Colonic mucosa (tissue), 4 donors: Measurements from ENCODE around the gene CBR3. TPM values are rescaled to one million over a fixed set of nuclear protein-coding genes. Genes with fewer than 3 reads are reported as not detected.

Source experiments
- DNase-seq: peaks from one replicate; pipeline ENCODE4 v3.0.0-alpha.2; 2020
- H3K27ac ChIP-seq: fragments of 200-600 bp; one replicate; pipeline ENCODE4 v1.8.0; 2021
- H3K27me3 ChIP-seq: fragments of 200-600 bp; one replicate; pipeline ENCODE4 v1.8.0; 2021
- H3K36me3 ChIP-seq: fragments of 200-600 bp; one replicate; pipeline ENCODE4 v1.8.0; 2021
- H3K4me1 ChIP-seq: fragments of 200-600 bp; one replicate; pipeline ENCODE4 v1.8.0; 2021; ENCODE audit warnings: mild to moderate bottlenecking
- H3K4me3 ChIP-seq: fragments of 200-600 bp; one replicate; pipeline ENCODE4 v1.8.0; 2021
- H3K9ac ChIP-seq, 2 donors: one replicate each; pipeline ENCODE4 v1.7.0; 2013; ENCODE audit warnings: control low read depth in 2 of 2, low read depth in 2 of 2, low read length in 2 of 2
- H3K9me3 ChIP-seq: fragments of 200-600 bp; one replicate; pipeline ENCODE4 v1.8.0; 2021
- intact Hi-C: fragments of 100-400 bp; cut with DNase I; formaldehyde crosslinking; loops from one replicate; pipeline ENCODE4 v1.14.1; 2022
- total RNA-seq, 2 donors: library from RNA; stranded (reverse); fragmentation: NEBNext Ultra II Directional in 1 of 2; extraction: Animal tissue kit (Norgen Biotek cat#: 25700) in 1 of 2; gene quantifications; one replicate each; pipeline ENCODE4 v1.2.1, GENCODE V29; 2021
- TF ChIP-seq, protein P1 (sequence below): fragments of 200-600 bp; IDR thresholded peaks from one replicate; pipeline ENCODE4 v1.8.0; 2022; ENCODE audit warnings: antibody characterized with exemption, mild to moderate bottlenecking
- donor health status: healthy.
- donor health status: DM: no; HTN: no; CAD: no.
- donor health status: DM: no; HTN: no; CAD: no.

CBR3 gene
- total RNA-seq, 2 donors from 2014 or later: 2.2 TPM

- DNase-seq: no peak
Measured at GRCh38 chr21:36100971-36101641, 33.8 kb upstream of the CBR3 start.

GRCh38 chr21:36103434-36103833 is 31.4 kb upstream of the CBR3 start:
- no peaks in the 10 kb centered on the region for H3K27me3 ChIP-seq
- no peak overlapping the region for H3K27ac ChIP-seq
- H3K4me3 ChIP-seq: no peak overlapping the region
- no peak for DNase-seq
- H3K9ac ChIP-seq: no peak overlapping the region
- TF ChIP-seq, protein P1, sequence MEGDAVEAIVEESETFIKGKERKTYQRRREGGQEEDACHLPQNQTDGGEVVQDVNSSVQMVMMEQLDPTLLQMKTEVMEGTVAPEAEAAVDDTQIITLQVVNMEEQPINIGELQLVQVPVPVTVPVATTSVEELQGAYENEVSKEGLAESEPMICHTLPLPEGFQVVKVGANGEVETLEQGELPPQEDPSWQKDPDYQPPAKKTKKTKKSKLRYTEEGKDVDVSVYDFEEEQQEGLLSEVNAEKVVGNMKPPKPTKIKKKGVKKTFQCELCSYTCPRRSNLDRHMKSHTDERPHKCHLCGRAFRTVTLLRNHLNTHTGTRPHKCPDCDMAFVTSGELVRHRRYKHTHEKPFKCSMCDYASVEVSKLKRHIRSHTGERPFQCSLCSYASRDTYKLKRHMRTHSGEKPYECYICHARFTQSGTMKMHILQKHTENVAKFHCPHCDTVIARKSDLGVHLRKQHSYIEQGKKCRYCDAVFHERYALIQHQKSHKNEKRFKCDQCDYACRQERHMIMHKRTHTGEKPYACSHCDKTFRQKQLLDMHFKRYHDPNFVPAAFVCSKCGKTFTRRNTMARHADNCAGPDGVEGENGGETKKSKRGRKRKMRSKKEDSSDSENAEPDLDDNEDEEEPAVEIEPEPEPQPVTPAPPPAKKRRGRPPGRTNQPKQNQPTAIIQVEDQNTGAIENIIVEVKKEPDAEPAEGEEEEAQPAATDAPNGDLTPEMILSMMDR: no peak
- no peaks in the 10 kb centered on the region for H3K4me1 ChIP-seq
- no peaks in the 10 kb centered on the region for H3K9me3 ChIP-seq
- H3K36me3 ChIP-seq: no peaks in the 10 kb centered on the region
- intact Hi-C loops: loop anchor here (10.0 kb wide), 1 partner anchor 49 kb away; no protein-coding TSS in a partner anchor

More at GRCh38 chr21:36100971-36101641, 33.8 kb upstream of the CBR3 start:
- no peaks in the 10 kb centered on the region for H3K4me1 ChIP-seq
- intact Hi-C loops: loop anchor here (10.0 kb wide), 1 partner anchor 46 kb away; no protein-coding TSS in a partner anchor
- no peak overlapping the region for H3K27ac ChIP-seq
- no peaks in the 10 kb centered on the region for H3K9me3 ChIP-seq
- TF ChIP-seq, protein P1: no peak
- H3K36me3 ChIP-seq: no peaks in the 10 kb centered on the region
- H3K9ac ChIP-seq: no peak overlapping the region
- no peaks in the 10 kb centered on the region for H3K27me3 ChIP-seq
- H3K4me3 ChIP-seq: no peak overlapping the region

DNA sequence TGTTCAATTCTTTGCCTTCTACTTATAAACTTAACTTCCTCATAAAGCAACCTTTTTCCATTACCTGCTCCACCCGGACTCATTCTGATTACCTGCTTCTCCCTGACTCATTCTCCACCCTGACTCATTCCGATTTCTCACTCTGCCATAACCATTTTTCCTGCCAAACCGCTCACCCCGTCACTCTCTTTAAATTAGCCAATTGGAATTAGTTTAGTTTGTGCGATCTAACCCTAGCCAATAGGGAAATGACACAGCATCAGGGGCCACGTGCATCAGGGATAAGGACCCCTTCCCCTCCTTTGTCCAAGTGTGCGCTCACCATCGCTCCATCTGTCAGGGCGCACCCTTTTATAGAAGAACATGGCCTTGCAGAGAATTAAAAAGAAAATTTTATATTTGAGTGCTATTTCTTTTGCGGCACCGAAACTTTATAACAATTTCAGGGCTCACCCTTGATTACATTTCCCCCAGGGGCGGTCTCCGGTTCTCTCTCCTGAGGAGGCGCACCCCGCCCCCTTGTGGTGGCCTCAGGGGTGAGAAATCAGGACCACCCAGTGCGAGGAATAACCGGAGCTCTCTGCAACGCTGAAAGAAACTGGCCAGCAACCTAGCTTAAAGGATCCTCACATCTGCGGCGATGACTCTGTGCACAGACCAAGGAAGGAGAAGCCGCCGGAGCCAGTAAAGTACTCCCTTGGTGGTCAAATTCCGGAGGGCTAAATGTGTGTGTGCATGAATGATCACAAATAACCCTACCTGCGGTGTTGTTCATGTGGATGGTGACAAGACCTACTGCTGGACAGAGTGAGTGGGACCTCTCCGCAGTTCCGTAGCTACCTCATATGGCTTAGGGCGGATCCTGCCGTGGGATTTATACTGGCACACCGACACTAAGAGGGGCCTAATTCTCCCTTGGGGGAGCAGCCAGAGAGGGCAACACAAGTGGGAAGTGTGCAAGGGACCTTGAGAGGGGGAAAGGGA is 30.3 kb upstream of the CBR3 start:
- H3K9me3 ChIP-seq: no peaks in the 10 kb centered on the region
- H3K36me3 ChIP-seq: no peaks in the 10 kb centered on the region
- no peak overlapping the region for H3K4me3 ChIP-seq
- peak; percentile 45 for DNase-seq
- H3K9ac ChIP-seq: no peak overlapping the region
- no peak overlapping the region for H3K27ac ChIP-seq
- no peaks in the 10 kb centered on the region for H3K4me1 ChIP-seq
- H3K27me3 ChIP-seq: no peaks in the 10 kb centered on the region
- TF ChIP-seq, protein P1: peak; percentile 27
- intact Hi-C loops: loop anchor here (10.0 kb wide), 1 partner anchor 50 kb away; no protein-coding TSS in a partner anchor

DNA sequence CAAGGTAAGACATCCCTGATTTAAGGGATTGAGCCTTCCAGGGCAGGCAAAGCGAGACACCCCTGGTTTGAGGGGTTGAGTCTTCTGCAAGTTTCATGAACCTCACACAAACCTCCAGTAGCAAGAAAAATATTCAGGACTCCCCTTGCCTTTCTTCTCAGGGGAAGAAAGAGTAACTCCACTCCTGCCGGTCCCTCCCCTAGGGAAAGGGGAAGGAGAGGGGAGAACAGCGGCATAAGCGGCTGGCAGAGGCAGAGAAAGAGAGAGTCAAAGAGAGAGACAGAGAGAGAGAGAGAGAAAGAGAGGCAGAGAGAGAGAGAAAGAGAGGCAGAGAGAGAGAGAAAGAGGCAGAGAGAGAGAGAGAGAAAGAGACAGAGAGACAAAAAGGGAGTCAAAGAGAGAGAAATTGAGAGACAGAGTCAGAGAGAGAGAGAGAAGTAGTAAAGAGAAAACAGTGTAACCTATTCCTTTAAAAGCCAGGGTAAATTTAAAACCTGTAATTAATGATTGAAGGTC is 29.5 kb upstream of the CBR3 start:
- Histone ChIP-seq H3K36me3 (no peaks in the 10 kb centered on the region), H3K9ac (no peak overlapping the region), H3K9me3 (no peaks in the 10 kb centered on the region), H3K4me3 (no peak overlapping the region), H3K4me1 (no peaks in the 10 kb centered on the region), H3K27ac (no peak overlapping the region), H3K27me3 (no peaks in the 10 kb centered on the region)
- intact Hi-C loops: loop anchor here (10.0 kb wide), 1 partner anchor 51 kb away; no protein-coding TSS in a partner anchor
- TF ChIP-seq, protein P1: no peak
- DNase-seq: no peak

GRCh38 chr21:36109868-36110267 is 25.0 kb upstream of the CBR3 start:
- Histone ChIP-seq H3K27ac (no peak overlapping the region), H3K4me3 (no peak overlapping the region), H3K27me3 (no peaks in the 10 kb centered on the region), H3K9me3 (no peaks in the 10 kb centered on the region), H3K36me3 (no peaks in the 10 kb centered on the region), H3K9ac (no peak overlapping the region), H3K4me1 (no peaks in the 10 kb centered on the region)
- TF ChIP-seq, protein P1: no peak
- DNase-seq: no peak
- intact Hi-C loops: loop anchor here (5.0 to 10.0 kb wide), 2 partner anchors 38 to 55 kb away; partner anchors contain the start of gene CBR1
